HG03439 (cell line): ENCODE data around the gene NTM.
"Not testable (repeated sequence)": the region's sequence is repeated elsewhere in the genome, so short reads cannot be mapped to it uniquely, and the experiment has no call there.

Experiments used
- ATAC-seq: cut with Tn5 transposase; IDR thresholded peaks from one replicate; pipeline ENCODE4 v1.9.1; 2021; ENCODE audit warnings: mild to moderate bottlenecking, moderate library complexity; ENCODE audit not compliant: unreplicated experiment

The NTM gene

DNA sequence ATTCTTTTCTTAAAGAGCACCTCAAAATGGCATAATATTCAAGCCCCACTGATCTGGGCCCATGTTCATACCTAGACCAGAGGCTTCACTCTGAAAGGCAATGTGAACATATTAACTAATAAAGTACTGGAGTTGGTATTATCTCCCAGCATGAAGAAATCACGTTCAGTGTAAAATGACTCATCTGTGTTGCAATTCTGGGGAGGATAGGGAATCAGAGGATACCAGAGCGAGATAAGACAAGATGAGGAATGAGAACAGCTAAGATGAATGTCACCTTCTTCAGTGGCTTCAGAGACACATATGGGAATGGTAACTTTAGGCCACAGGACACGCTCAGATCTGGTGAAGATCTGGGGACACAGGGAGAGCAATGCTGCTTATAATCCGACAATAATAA, 121.1 kb downstream of the NTM start:
- no peak for ATAC-seq

DNA sequence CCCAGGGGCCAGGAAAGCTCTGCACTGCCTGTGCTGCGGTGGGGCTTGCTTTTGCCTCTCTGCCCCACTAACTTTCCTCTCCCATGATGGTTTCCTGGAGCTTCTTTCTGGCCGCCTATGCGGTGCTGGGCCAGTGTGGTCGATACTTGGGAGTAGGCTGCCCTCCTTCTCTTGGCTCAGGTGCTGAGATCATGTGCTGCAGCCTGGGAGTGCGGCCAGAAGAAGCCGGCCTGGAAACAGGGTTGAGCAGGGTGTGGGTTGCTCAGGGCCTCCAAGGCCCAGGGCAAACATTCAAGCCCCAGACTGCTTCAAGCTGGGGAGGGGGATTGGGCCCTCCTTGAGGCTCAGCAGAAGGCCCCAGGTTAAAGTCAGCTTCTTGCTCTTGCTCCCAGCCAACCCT, 125.0 kb downstream of the NTM start:
- ATAC-seq = no peak

DNA sequence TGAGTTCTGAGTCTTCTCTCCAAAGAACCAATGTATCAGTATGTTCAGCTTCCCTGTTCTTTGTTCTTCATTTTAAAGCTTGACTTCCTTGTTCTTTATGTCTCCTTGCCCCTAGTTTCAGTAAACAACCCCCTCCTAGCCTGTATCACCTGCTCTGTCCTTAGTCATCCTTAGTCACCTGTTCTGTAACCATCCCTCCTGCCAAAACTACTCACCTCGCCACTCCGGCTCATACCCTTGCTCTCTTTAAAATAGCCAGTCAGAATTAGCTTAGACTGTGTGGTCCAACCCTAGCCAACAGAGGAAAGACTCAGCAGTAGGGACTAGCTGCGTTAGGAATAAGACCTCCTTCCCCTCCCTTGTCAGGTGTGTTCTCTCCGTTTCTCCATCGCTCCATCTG, 127.3 kb downstream of the NTM start:
- ATAC-seq = not testable (repeated sequence)

- no peak for ATAC-seq
These were observed 128.3 kb downstream of the NTM start for GRCh38 chr11:131498631-131499160.

DNA sequence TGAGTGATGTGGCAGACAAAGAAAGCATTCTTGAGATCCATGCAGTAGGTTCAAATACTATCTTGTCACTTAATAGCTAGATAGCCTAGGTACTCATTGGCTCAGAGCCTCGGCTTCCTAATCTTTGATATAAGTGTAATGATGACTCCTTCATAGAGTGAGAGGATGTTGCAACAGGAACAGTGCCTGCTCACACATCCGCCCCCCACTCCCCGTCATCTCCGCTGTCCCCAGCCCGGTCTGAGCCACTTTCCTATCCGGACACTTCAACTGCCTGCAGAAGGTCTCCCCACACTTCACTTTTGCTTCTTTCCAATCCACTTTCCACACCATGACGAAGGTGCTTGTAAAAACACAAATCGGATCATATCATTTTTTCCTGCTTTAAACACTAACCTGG, 128.8 kb downstream of the NTM start:
- no peak for ATAC-seq

DNA sequence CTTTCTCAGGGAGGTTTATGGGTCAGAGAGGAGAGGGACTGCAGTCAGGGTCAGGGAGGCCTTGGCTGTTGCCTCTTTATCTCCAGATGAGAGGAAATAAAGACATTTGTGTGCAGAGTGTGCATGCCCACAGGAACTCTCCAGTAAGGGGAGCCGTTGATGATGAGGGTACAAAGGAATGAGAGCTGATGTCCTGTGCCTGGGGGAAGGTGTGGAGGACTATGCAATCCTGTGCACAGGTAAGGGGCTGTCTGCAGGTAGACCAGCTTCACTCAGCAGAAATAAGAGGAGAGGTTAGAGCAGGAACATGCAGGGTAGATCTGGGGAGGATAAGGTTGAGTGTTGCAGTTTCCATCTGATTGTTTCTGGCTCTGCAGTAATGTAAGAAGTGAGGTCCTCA, 132.6 kb downstream of the NTM start:
- no peak for ATAC-seq

GRCh38 chr11:131504199-131504949, 134.0 kb downstream of the NTM start:
- no peak for ATAC-seq

DNA sequence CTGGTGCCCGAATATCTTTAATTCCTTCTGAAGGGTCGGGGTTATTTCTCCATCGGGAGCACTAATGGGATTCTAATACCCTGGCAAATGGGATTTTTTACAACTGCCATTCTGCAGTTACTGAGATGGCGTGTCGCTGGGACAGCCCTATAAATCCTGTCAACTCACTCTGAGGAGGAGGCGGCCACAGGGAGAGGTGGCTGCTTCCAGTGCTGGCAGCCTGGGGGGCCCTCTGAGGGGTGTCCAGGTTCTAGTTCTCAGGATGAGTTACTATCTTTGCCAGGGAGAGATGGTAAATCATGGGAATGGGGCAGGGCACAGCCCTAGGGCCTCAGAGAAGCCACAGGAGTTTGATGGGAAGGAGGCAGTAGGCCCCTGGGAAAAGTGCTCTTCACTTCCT, 135.9 kb downstream of the NTM start:
- ATAC-seq = no peak

DNA sequence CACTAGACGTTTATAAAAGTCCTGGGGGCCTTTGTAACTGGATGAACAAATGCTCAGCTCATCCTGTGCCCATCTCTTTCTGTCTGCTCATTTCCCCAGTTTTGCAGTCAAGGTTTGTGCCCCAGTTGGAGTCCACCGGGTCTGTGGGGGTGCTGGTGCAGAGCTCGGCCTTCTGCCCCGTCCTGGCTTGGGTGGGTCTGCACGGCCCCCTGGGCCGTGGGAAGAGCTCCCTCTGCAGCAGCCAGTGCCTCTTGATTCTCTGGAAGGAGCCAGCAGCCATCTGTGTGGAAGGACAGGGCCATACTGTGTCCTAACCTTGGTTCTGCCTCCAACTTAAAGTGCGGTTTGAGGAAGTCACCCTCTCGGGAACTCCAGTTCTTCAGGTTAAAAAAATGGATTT, 140.2 kb downstream of the NTM start:
- ATAC-seq = no peak

GRCh38 chr11:131511794-131512193, 141.4 kb downstream of the NTM start:
- ATAC-seq = no peak

DNA sequence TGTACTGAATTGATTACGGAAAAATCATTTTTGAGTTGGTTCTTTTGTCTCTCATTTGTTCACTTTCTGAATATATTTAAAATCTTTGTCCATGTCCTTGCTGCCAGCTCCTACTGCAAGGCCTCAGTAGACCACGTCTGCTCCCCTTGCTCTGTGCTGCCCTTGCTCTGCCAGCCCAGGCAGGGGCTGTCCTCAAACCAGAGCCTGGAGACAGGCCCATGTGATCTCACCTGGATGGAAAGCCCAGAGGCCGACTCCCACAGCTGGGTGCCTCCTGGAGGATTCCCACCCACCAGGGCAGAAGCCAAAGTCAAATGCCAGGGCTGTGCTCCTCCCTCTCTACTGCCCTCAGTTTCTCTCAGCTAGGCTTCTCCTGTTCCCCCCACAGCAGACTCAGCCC, 141.8 kb downstream of the NTM start:
- ATAC-seq = no peak

GRCh38 chr11:131514062-131514461, 143.6 kb downstream of the NTM start:
- ATAC-seq = no peak

DNA sequence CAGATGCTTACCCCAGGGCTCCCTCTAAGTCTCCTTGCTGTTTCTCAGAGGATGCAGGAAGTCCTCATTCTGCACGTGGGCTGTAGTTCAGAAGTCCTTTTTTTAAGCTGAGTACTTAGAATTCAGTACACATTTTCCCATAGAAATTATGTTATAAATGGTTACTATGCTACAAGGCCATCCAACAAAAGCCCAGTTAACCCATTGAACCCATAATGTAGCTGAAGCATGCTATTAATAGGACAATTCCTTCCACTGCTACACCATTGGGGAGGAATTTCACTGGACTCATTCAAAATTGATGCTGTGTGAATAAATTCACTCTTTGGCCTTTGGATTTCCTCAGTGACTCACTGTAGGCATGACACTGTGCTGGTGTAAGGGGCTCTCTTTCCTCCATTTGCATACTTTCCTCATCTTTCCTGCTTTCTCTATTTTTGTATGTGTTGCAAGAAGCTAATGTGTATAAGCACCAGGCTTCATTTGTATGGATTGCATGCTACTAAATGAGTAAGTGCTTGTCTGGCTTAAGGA, 148.0 kb downstream of the NTM start:
- no peak for ATAC-seq

DNA sequence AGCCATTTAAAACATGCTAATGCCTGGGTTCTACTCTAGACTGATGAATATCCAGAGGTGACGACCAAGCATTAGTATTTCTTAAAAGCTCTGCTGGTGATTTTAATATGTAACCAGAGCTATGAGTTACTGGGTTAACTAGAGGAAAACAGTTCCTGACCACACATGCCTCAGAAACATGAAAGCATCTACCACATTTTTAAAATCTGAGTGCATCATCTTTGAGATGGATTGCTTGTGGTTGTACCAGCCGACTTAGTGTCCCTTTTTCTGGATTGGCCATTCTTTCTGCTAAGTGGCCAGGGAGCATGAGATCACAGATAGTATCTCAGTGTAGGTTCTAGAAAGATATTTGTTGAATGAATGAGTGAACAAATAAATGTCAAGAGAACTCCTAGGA, 152.4 kb downstream of the NTM start:
- ATAC-seq = no peak

GRCh38 chr11:131530407-131530806, 160.0 kb downstream of the NTM start:
- no peak for ATAC-seq

- ATAC-seq = no peak
These were observed 162.7 kb downstream of the NTM start for GRCh38 chr11:131533149-131533548.

DNA sequence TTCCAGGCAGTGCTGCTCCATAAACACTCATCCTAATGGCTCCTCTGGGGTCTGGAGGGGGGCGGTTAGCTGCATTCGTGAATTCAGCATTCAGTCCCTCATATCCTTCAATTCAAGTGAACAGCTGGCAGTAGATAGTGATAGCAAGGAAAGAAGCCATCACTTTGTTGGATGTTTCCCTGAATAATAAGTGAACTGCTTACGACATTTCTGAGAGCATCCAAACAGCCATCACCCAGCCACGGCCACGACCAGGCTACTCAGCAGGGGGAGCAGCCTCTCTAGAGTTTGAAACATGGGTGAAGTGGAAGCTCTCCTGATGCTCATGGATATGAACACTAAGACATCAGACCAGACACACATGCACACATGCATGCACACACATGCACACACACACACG, 163.6 kb downstream of the NTM start:
- ATAC-seq = no peak

GRCh38 chr11:131534611-131535010, 164.2 kb downstream of the NTM start:
- ATAC-seq = no peak

GRCh38 chr11:131536159-131536558, 165.7 kb downstream of the NTM start:
- ATAC-seq = no peak

DNA sequence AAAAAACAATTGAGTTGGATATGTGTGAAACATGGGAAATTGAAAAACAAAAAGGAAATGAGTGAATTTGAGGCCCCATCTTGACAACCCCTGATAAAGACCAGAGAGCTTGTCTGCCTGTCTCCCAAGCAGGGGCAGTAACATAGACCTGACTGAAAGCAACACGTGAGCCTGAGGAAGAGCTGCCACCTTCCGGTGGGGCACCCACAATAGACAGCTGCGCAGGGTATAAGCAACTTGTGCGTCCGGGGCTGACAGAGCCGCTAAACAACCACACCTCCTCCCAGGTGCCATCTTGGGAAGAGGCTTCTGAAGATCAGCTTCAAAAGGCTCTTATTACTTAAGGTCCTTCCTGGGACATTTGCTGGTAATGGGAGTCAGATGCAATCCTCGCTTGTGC, 166.8 kb downstream of the NTM start:
- no peak for ATAC-seq

GRCh38 chr11:131537748-131538147, 167.3 kb downstream of the NTM start:
- no peak for ATAC-seq

GRCh38 chr11:131538322-131538721, 167.9 kb downstream of the NTM start:
- no peak for ATAC-seq

DNA sequence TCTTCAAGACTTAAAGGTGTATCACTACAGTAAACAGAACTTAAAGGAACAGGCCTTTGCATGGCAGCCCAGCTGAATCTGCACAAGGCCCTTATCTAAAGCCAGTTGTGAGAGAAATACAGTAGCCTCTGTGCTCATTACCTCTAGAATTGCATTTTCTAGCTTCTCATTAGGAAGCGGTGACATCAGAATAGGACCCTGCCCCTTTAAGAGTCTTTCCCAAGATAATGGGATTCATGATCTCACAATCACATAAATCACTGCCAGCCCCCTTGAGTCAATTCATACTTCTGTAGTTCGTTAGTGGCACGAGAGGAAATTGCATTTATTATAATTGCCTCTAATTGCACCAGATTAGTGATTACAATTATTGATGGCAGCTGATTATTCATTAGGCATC, 170.3 kb downstream of the NTM start:
- ATAC-seq = no peak
